Measurements from ENCODE around the gene B3GNT2.
"Not testable (repeated sequence)": the region's sequence is repeated elsewhere in the genome, so short reads cannot be mapped to it uniquely, and the experiment has no call there.

Gene B3GNT2

DNA sequence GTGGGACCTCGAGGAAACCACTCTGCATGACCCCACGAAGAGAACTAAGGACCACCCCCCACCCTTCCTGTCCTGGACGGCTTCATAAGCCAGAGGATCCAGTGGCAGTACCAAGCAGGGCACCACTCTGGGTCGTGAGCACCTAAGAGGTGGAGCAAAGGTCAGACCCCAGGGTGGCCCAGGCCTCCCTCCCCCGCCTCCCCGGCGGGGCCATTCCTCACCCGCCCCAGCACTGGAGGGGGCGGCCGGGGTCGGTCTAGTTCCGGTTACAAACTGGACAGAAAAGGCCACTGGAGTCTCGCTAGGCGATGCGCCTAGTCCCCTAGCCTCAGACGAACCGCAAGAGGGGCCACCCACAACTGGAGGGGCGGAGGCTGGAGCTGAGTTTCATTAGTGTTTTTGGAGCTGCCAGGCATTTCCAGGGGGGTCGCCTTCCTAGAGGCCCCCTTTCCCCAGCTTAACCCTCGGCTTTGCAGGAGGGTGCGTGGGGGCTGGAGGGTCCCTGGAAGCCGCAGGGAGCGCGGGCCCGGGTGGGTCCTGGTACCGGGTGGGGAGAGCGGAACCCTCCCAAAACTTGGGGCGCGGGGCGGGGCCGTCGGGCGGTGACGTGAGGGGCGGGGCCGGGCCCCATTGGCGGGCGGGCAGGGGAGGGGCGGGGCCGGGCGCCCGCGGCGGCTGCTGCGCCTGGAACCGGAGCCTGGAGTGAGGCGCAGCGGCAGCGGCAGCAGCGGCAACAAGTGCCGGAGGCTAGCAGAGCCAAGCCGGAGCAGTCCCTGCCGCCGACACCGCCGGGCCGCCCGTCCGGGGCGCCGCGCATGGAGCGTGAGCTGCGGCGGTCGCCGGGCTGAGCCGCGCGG, at the start of gene B3GNT2:
Gene B3GNT2 (plus strand): TSS at position 695 of the 857 bp plus-strand sequence. CDS start 26,106 bp downstream, outside the sequence.
- DNase-seq, result peak; percentile 61

DNA sequence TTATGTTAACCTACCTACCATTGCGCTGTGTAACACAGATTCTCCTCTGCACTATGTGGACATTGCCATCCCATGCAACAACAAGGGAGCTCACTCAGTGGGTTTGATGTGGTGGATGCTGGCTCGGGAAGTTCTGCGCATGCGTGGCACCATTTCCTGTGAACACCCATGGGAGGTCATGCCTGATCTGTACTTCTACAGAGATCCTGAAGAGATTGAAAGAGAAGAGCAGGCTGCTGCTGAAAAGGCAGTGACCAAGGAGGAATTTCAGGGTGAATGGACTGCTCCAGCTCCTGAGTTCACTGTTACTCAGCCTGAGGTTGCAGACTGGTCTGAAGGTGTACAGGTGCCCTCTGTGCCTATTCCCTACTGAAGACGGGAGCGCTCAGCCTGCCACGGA, 49.1 kb upstream of the B3GNT2 start:
- DNase-seq, result not testable (repeated sequence)

GRCh38 chr2:62147610-62148301, 48.2 kb upstream of the B3GNT2 start:
- DNase-seq, result no peak

GRCh38 chr2:62149708-62150107, 46.2 kb upstream of the B3GNT2 start:
- DNase-seq, result no peak

GRCh38 chr2:62150597-62151305, 45.2 kb upstream of the B3GNT2 start:
- DNase-seq, result no peak

DNA sequence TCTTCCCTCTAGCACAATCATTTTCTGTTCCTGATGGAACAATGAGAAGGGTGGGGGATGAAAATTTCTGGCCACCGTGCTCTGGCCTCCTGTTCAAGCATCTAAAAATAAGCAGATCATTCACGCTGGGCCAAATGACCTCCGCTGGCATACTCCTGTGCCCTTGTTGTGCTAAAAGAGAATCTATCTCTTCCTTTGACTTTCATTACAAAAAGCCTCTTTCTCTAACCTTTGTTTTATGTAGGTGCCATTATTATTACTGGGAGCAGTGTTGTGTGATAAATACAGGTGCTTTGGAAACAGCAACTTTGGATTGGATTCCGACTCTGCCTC, 44.6 kb upstream of the B3GNT2 start:
- DNase-seq, result no peak

- no peak for DNase-seq
Observed at GRCh38 chr2:62152000-62152399, 43.9 kb upstream of the B3GNT2 start.

DNA sequence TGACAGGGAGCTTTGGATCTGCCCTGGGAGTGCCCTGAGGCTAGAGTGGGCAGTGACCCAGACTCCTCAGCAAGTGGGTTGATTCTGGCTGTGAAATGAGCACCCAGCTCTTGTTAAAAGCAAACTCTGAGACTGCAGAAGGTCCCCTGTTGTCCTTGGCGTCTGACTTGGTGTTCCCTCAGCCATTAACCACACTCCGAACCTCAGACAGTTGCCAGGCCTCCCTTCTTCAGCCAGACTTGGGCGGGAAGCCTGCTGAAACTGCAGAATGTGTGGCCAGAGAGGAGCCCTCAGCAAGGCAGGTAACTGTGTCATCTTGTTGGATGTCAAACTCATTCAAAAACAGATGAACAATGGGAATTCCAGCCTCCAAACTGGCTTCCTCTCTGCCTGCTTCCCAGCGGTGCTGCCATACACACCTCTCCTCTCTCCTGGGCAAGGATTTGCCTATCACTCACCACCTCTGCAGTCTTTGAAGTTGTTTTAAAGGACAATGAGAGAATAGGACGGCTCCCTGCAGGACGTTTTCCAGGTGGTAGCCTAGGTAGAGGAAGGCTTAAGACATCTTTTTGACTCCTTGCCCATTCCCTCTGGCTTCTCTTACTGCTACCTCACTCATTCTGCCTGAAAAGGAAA, 38.9 kb upstream of the B3GNT2 start:
- DNase-seq, result no peak

- no peak for DNase-seq
Observed at GRCh38 chr2:62158444-62159121, 37.3 kb upstream of the B3GNT2 start.

GRCh38 chr2:62160691-62161090, 35.2 kb upstream of the B3GNT2 start:
- not testable (repeated sequence) for DNase-seq

GRCh38 chr2:62163106-62163831, 32.6 kb upstream of the B3GNT2 start:
- DNase-seq, result no peak

- no peak for DNase-seq
Observed at GRCh38 chr2:62163834-62164233, 32.1 kb upstream of the B3GNT2 start.

DNA sequence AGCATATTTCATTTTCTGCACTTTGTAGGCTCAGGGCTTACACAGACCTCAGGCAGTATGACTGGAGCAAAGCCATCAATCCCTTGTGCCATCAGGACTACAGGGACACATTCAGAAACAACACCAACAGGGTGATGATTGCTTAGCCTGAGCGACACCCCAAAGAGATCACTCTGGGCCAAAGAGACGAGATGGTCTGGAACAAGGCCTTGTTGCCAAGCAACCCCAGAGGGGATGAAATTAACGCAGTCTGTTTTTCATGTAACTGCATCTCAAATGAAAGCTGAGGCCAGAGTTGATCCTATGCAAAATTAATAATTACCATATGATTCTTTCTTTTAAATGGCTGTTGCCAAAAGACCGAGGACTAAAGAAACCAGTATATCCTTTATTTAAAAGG, 20.2 kb upstream of the B3GNT2 start:
- peak; percentile 43 for DNase-seq

GRCh38 chr2:62176801-62177200, 19.1 kb upstream of the B3GNT2 start:
- no peak for DNase-seq

- no peak for DNase-seq
Observed at GRCh38 chr2:62177392-62178049, 18.4 kb upstream of the B3GNT2 start.

DNA sequence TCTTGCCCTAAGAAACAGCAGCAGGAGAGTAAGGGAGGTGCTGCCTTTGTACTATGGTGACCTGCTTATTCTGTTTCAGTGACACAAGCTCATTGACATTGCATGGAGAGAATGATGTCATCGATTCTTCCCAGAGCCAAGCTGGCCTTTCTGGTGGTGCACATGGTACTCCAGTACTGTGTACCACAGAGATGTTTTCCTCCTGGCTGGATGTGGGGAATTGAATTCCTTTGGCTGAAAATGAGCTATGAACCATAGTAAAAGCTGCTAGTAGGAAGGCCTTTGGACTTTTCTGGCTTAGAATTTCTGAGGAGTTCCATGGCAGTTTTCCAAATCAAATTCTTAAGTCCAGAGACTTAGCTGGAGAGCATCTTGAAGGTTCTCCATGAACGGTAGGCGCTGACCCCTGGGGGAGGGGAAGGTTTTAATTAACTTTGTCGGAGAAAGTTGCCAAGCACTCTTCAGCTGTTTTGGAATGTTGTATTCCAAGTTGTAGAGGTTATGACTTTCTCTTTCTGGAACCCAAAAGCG, 17.1 kb upstream of the B3GNT2 start:
- DNase-seq, result no peak

GRCh38 chr2:62180975-62181374, 14.9 kb upstream of the B3GNT2 start:
- no peak for DNase-seq

- DNase-seq, result no peak
Observed at GRCh38 chr2:62181843-62182242, 14.1 kb upstream of the B3GNT2 start.

DNA sequence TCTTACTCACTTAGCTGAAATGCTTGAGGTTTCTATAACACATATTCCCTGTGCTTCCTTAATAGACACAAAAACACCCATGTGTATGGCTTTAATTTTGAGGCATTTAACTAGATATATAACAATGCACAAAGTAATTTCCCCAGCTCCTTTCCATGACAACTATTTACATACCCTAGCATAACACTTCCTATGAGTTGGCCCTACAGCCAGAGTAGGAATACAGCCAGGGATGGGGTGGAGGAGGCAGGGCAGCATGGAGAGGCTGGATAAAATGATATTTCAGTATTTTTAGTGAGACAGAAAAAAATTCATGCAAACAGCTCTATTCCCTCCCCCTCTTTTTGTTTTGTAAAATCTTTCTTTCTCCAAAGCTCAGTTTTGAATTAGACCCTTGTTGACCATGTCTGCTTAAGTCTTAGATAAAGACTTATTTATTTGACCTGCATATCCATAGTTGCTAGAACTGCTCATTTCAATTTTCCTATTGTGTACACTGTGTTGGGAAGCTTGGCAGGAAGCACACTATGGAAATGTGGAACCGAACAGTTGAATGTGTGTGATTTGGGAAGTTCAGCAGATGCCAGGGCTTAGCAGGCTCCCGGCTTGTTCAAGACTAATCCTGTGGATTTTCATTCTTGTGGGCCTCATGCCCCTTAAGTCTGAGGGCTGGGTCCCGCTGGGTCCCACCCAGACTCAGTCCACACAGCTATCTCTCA, 11.2 kb upstream of the B3GNT2 start:
- DNase-seq, result no peak

GRCh38 chr2:62185475-62186155, 10.3 kb upstream of the B3GNT2 start:
- DNase-seq, result no peak
